Stimulated activated CD8-positive, alpha-beta memory T cell treated with anti-CD3 and anti-CD28 coated beads, Interleukin-2, amount 100 ng/mL, for 1 hour (primary cell): Measurements from ENCODE around the gene PIH1D1.
"Not testable (repeated sequence)": the region's sequence is repeated elsewhere in the genome, so short reads cannot be mapped to it uniquely, and the experiment has no call there.

Experiments used
- DNase-seq, 2 donors: peaks; one replicate each; pipeline ENCODE4 v3.0.0-alpha.2; 2020; ENCODE audit warnings: low read depth in 2 of 2

PIH1D1 gene

GRCh38 chr19:49456326-49456725 lies 4.7 kb upstream of the PIH1D1 start:
- DNase-seq = no peak

GRCh38 chr19:49455773-49456172 lies 4.2 kb upstream of the PIH1D1 start:
- no peak for DNase-seq

- no peak for DNase-seq
Measured at GRCh38 chr19:49453757-49454240, 2.2 kb upstream of the PIH1D1 start.

GRCh38 chr19:49453013-49453756 lies 1.6 kb upstream of the PIH1D1 start, which contains the start of gene ALDH16A1:
ALDH16A1 (plus strand) TSS chr19:49453225; CDS start chr19:49453332, 107 bp downstream.
- peak; percentile 96 for DNase-seq

GRCh38 chr19:49450405-49450804 lies 1.2 kb downstream of the PIH1D1 start:
- DNase-seq = no peak

- no peak for DNase-seq
Measured at GRCh38 chr19:49448432-49448786, 3.2 kb downstream of the PIH1D1 start.

GRCh38 chr19:49447485-49448431 lies 3.9 kb downstream of the PIH1D1 start:
- no peak for DNase-seq

- no peak for DNase-seq
Measured at GRCh38 chr19:49445997-49446396, 5.6 kb downstream of the PIH1D1 start.

- not testable (repeated sequence) for DNase-seq
Measured at GRCh38 chr19:49444100-49444700, 7.4 kb downstream of the PIH1D1 start.

- DNase-seq = peak; percentile 84 to 85
Measured at GRCh38 chr19:49443366-49444099, 8.1 kb downstream of the PIH1D1 start.

GRCh38 chr19:49442771-49443365 lies 8.7 kb downstream of the PIH1D1 start:
- no peak for DNase-seq

GRCh38 chr19:49442354-49442753 lies 9.3 kb downstream of the PIH1D1 start:
- DNase-seq = no peak

GRCh38 chr19:49441960-49442350 lies 9.7 kb downstream of the PIH1D1 start:
- DNase-seq = no peak

GRCh38 chr19:49441210-49441959 lies 10.2 kb downstream of the PIH1D1 start, which contains the start of gene SLC17A7:
SLC17A7 (minus strand) TSS chr19:49441527; CDS start chr19:49441379, 148 bp downstream.
- no peak for DNase-seq

GRCh38 chr19:49440439-49441209 lies 11.0 kb downstream of the PIH1D1 start:
- DNase-seq = no peak

GRCh38 chr19:49439836-49440235 lies 11.8 kb downstream of the PIH1D1 start:
- DNase-seq = no peak

- DNase-seq = no peak
Measured at GRCh38 chr19:49438261-49438660, 13.4 kb downstream of the PIH1D1 start.

GRCh38 chr19:49437231-49437630 lies 14.4 kb downstream of the PIH1D1 start:
- no peak for DNase-seq

GRCh38 chr19:49436381-49437017 lies 15.1 kb downstream of the PIH1D1 start:
- no peak for DNase-seq
